ENCODE data around the gene MRPL2.
"Not testable (repeated sequence)": the region's sequence is repeated elsewhere in the genome, so short reads cannot be mapped to it uniquely, and the experiment has no call there.

The MRPL2 gene

DNA sequence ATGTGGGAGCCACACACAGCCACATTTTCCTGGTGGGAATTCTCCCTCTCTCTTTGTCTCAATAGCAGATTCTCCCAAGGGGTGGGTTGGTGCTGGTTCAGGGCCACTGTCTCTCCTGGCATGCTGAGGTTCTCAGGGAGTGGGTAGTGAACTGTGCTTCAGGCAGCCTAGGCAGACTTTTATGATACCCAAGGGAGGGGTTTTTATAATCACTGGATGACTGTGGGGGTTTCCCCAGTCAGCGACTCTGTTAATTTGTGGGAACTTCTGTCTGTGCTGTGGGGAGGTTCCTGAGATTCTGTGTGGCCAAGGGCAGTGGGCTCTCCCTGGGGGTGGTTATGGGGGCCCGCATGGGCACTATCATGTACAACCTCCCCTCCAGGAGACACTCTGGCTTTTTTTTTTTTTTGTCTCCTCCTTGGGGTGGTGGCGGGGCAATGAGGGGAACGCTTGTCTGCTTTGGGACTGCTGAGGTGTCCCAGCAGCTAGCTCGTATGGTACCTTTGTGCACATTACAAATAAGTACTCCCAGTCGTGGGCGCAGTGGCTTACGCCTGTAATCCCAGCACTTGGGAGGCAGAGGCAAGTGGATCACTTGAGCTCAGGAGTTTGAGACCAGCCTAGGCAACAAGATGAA, 26.9 kb upstream of the MRPL2 start:
- TF ChIP-seq, protein P1, sequence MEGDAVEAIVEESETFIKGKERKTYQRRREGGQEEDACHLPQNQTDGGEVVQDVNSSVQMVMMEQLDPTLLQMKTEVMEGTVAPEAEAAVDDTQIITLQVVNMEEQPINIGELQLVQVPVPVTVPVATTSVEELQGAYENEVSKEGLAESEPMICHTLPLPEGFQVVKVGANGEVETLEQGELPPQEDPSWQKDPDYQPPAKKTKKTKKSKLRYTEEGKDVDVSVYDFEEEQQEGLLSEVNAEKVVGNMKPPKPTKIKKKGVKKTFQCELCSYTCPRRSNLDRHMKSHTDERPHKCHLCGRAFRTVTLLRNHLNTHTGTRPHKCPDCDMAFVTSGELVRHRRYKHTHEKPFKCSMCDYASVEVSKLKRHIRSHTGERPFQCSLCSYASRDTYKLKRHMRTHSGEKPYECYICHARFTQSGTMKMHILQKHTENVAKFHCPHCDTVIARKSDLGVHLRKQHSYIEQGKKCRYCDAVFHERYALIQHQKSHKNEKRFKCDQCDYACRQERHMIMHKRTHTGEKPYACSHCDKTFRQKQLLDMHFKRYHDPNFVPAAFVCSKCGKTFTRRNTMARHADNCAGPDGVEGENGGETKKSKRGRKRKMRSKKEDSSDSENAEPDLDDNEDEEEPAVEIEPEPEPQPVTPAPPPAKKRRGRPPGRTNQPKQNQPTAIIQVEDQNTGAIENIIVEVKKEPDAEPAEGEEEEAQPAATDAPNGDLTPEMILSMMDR (IDR thresholded peaks at IDR 0.05; ENCODE audit: low read depth, low read length): no peak
- in situ Hi-C loops (cut with HindIII; ENCODE audit: low sequenced_read_pairs): no loop called here
- DNase-seq (ENCODE audit: low read depth, low spot score): no peak
- no peak overlapping the region for H3K4me3 ChIP-seq (ENCODE audit: low read depth, low read length)

DNA sequence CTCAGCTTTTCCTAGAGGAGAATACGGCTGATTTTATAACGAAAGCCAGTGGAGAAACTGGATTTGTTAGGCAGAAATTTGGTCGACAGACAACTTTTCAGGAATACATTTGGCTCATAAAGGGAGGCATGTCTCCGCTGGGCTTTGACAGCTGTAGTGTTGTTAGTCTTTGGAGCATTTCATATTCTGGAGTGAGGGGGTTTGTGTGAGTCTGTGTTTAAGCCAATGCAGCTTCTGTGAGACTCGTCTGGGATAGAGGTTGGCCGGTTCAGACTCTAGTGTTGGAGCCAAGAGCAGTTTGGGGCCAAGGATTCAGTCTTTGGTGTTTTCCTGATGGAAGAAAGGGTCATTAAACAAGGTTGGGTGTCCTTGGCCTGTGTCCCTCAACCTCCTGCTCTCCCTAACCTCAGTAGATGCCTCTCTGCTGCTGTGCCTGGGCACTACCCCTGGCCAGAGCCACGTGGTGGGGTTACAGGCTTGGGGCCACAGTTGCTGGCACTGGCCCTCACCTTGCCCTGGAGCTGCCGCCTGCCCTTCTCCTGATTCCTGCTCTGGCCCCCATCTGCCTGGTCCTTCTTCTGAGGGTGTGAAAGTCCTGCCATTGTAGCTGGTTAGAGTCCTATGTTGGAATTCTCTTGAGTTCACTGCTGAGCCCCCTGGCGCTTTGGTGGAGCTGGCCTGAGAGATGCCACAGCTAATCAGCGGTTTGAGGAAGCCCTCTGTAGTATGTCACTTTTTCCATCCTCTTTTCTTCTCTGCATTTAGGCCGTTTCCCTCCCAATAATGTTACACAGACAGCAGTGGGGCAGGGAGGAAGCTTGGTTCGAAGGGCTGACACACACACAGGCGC, 23.8 kb upstream of the MRPL2 start:
- in situ Hi-C loops (cut with HindIII; ENCODE audit: low sequenced_read_pairs): no loop called here
- TF ChIP-seq, protein P1 (IDR thresholded peaks at IDR 0.05; ENCODE audit: low read depth, low read length): no peak
- no peak for DNase-seq (ENCODE audit: low read depth, low spot score)
- no peak overlapping the region for H3K4me3 ChIP-seq (ENCODE audit: low read depth, low read length)

DNA sequence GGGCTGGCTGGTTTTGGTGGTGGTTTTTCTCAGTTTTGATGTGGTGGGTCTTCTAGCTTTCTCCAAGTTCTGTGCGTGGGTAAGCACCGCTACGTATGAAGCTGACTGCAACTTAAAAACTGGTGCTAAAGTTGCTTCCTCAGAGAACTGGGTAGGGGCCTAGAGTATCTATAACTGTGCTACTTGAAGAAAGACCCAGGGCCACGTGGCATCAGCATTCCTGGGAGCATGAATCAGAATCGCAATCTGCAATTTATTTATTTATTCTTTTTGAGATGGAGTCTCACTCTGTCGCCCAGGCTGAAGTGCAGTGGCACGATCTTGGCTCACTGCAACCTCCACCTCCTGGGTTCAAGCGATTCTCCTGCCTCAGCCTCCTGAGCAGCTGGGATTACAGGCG, 22.7 kb upstream of the MRPL2 start:
- DNase-seq (ENCODE audit: low read depth, low spot score): peak; percentile 24
- in situ Hi-C loops (cut with HindIII; ENCODE audit: low sequenced_read_pairs): not testable (repeated sequence)

GRCh38 chr6:43081043-43081442, 21.8 kb upstream of the MRPL2 start:
- H3K4me3 ChIP-seq (ENCODE audit: low read depth, low read length): no peak overlapping the region
- in situ Hi-C loops (cut with HindIII; ENCODE audit: low sequenced_read_pairs): no loop called here
- no peak for DNase-seq (ENCODE audit: low read depth, low spot score)
- TF ChIP-seq, protein P1 (IDR thresholded peaks at IDR 0.05; ENCODE audit: low read depth, low read length): no peak

More for the DNA sequence above, 22.7 kb upstream of the MRPL2 start:
- not testable (repeated sequence) for H3K4me3 ChIP-seq (ENCODE audit: low read depth, low read length)

DNA sequence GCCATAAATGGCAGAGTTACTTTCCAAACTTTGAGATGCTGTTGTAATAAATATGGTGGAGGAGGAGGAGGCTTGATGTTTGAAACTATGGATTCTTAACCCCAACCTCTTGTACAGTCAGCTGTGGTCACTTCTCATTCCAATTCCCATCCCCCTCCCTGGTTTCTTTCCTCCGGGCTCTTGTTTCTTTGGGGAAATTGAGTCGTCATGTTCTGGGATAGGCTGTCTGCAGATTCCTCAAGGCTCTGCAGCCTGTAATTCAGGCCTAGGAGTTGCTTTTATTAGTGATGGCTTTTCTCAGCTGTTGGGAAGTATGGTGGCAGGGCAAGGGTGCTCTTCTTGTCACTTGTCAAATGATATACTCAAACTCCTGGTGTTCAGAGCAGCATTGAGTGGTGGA, 19.5 kb upstream of the MRPL2 start:
- in situ Hi-C loops (cut with HindIII; ENCODE audit: low sequenced_read_pairs): no loop called here
- TF ChIP-seq, protein P1 (IDR thresholded peaks at IDR 0.05; ENCODE audit: low read depth, low read length): no peak
- DNase-seq (ENCODE audit: low read depth, low spot score): peak; percentile 59
- peak overlapping the region; percentile 91 for H3K4me3 ChIP-seq (ENCODE audit: low read depth, low read length)

DNA sequence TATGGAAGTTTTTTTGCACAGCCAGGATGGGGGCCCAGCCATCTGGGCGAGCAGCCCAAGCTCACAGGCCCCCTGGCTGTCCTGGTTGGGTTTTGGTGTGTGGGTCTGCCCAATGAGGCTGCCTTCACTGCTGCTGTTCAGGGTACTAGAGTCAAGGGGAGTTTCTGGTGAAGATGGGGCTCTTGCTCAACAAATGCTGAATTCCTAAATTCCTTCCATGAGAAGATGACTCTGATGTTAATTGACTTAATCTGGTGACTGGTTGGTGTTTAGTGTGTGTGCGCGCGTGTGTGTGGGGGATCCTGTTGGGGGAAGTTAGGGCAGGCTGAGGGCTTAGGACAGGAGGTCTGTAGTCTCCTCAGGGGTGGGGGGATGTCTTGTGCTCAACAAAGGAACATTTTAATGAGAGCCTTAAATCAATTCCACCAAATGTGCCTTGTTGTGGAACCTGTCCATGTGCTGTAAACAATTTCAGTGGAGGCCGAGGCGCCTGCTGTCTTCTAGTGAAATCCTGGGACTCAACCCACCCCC, 18.8 kb upstream of the MRPL2 start:
- in situ Hi-C loops (cut with HindIII; ENCODE audit: low sequenced_read_pairs): no loop called here
- DNase-seq (ENCODE audit: low read depth, low spot score): no peak
- peak overlapping the region; percentile 91 for H3K4me3 ChIP-seq (ENCODE audit: low read depth, low read length)
- TF ChIP-seq, protein P1 (IDR thresholded peaks at IDR 0.05; ENCODE audit: low read depth, low read length): no peak

DNA sequence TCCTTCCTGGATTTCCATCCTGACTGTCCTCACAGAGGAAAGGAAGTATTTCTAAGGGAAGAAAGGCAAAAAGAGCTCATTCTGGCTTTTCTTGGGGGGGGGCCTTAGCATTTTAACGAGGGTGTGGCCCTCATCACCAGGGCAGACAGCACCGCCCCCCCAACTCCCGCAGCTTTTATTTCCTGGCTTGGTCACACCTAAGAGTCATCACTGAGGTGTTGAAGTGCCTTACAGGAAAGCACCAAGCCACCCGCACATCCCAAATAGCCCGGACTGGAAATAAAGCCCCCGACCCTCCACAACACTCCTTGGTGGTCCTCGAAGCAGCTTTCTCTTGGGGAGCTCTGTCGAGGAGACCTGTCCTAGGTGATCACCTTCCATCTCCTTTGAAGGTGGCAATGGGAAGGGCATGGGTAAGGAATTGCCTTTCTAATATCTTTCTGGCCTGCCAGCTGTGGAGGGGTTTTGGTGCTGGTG, 18.1 kb upstream of the MRPL2 start:
- TF ChIP-seq, protein P1 (IDR thresholded peaks at IDR 0.05; ENCODE audit: low read depth, low read length): no peak
- peak overlapping the region; percentile 91 for H3K4me3 ChIP-seq (ENCODE audit: low read depth, low read length)
- no peak for DNase-seq (ENCODE audit: low read depth, low spot score)
- in situ Hi-C loops (cut with HindIII; ENCODE audit: low sequenced_read_pairs): no loop called here
